GM23248 (cell line): ENCODE results near the gene ADGRD1.

Experiments
- EZH2 ChIP-seq: fragments of 200-600 bp; sonication (generic); IDR thresholded peaks from 2 replicates; pipeline ENCODE4 v1.6.1; 2018; ENCODE audit warnings: antibody characterized with exemption, mild to moderate bottlenecking; ENCODE audit not compliant: insufficient read depth, poor library complexity, severe bottlenecking
- EZH2phosphoT487 ChIP-seq: fragments of 200-600 bp; sonication (generic); IDR thresholded peaks from 2 replicates; pipeline ENCODE4 v1.6.1; 2018; ENCODE audit warnings: antibody characterized with exemption, moderate library complexity, mild to moderate bottlenecking, low read depth; ENCODE audit not compliant: insufficient read depth

- TF ChIP-seq EZH2phosphoT487 = no peak
- TF ChIP-seq EZH2 = no peak
Measured at GRCh38 chr12:130990034-130990433, 36.3 kb downstream of the ADGRD1 start.
